Endothelial cell (in vitro differentiated cells): ENCODE data around the gene PDZD4. TPM values are rescaled to one million over a fixed set of nuclear protein-coding genes. Genes with fewer than 3 reads are reported as not detected.

Experiments
- DNase-seq: peaks from one replicate; pipeline ENCODE4 v3.0.0; 2021; ENCODE audit warnings: low spot score
- H3K27ac Mint-ChIP-seq: one replicate; pipeline ENCODE4 v1.8.0; 2021; ENCODE audit warnings: mixed read lengths, inconsistent platforms; ENCODE audit not compliant: unreplicated experiment
- H3K27me3 Mint-ChIP-seq: one replicate; pipeline ENCODE4 v1.8.0; 2021; ENCODE audit warnings: mild to moderate bottlenecking, moderate library complexity, mixed read lengths, inconsistent platforms; ENCODE audit not compliant: unreplicated experiment
- H3K36me3 Mint-ChIP-seq: one replicate; pipeline ENCODE4 v1.8.0; 2021; ENCODE audit warnings: mild to moderate bottlenecking, low read depth, mixed read lengths, inconsistent platforms; ENCODE audit not compliant: unreplicated experiment
- H3K4me1 Mint-ChIP-seq: one replicate; pipeline ENCODE4 v1.8.0; 2021; ENCODE audit warnings: mild to moderate bottlenecking, mixed read lengths, inconsistent platforms; ENCODE audit not compliant: unreplicated experiment
- H3K4me3 Mint-ChIP-seq: one replicate; pipeline ENCODE4 v1.8.0; 2021; ENCODE audit warnings: mild to moderate bottlenecking, mixed read lengths, inconsistent platforms; ENCODE audit not compliant: unreplicated experiment
- H3K9me3 Mint-ChIP-seq: one replicate; pipeline ENCODE4 v1.8.0; 2021; ENCODE audit warnings: mixed read lengths, inconsistent platforms; ENCODE audit not compliant: unreplicated experiment
- CTCF ChIP-seq: fragments of 200-600 bp; sonication (generic); IDR thresholded peaks from one replicate; pipeline ENCODE4 v1.5.0; 2021; ENCODE audit warnings: antibody characterized with exemption; ENCODE audit not compliant: unreplicated experiment
- total RNA-seq: library from RNA; stranded (reverse); fragmentation: NEBNext Ultra II Directional; extraction: Animal tissue kit (Norgen Biotek cat#: 25700); gene quantifications from one replicate; pipeline ENCODE4 v1.2.1, GENCODE V29; 2021; ENCODE audit not compliant: unreplicated experiment

PDZD4 gene
- total RNA-seq, 1 donor from 2014 or later, result 2.6 TPM

DNA sequence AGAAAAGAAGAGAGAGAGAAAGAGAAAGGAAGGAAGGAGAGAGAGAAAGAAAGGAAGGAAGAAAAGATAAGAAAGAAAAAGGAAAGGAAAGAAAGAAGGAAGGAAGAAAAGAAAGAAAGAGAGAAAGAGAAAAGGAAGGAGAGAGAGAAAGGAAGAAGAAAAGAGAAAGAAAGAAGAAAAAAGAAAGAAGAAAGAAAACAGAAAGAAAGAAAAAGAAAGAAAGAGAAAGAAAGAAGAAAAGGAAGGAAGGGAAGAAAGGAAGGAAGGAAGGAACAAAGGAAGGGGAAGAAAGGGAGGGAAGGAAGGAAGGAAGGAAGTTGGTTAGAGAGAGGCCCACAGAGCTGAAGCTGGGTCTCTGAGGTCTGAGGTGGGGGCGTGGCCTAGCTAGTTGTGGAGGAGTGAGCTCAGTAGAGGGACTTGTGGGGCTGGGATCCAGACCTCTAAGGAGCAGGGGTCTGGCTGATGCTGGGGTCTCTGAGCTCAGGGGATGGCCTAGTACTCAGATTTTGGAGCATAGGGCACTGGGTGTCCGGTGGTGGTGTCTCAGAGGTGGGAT, 27.1 kb upstream of the PDZD4 start:
- no peak for TF ChIP-seq CTCF
- Mint-ChIP-seq H3K4me3 (no peak overlapping the region), H3K4me1 (no peaks in the 10 kb centered on the region), H3K27ac (no peak overlapping the region), H3K36me3 (no peaks in the 10 kb centered on the region), H3K9me3 (no peaks in the 10 kb centered on the region), H3K27me3 (peaks cover 5% of the 10 kb centered on the region)
- no peak for DNase-seq

GRCh38 chrX:153854702-153855101, 24.4 kb upstream of the PDZD4 start:
- Mint-ChIP-seq H3K9me3 (no peaks in the 10 kb centered on the region), H3K27me3 (peaks cover 5% of the 10 kb centered on the region)
- DNase-seq, result no peak

GRCh38 chrX:153853902-153854267, 23.5 kb upstream of the PDZD4 start:
- Mint-ChIP-seq H3K27me3 (peaks cover under 1% of the 10 kb centered on the region), H3K27ac (no peak overlapping the region), H3K36me3 (no peaks in the 10 kb centered on the region), H3K4me3 (no peak overlapping the region), H3K9me3 (no peaks in the 10 kb centered on the region), H3K4me1 (no peaks in the 10 kb centered on the region)
- no peak for TF ChIP-seq CTCF
- DNase-seq, result no peak

More at GRCh38 chrX:153854702-153855101, 24.4 kb upstream of the PDZD4 start:
- Mint-ChIP-seq H3K4me3 (no peak overlapping the region), H3K4me1 (no peaks in the 10 kb centered on the region), H3K27ac (no peak overlapping the region), H3K36me3 (no peaks in the 10 kb centered on the region)
- no peak for TF ChIP-seq CTCF

DNA sequence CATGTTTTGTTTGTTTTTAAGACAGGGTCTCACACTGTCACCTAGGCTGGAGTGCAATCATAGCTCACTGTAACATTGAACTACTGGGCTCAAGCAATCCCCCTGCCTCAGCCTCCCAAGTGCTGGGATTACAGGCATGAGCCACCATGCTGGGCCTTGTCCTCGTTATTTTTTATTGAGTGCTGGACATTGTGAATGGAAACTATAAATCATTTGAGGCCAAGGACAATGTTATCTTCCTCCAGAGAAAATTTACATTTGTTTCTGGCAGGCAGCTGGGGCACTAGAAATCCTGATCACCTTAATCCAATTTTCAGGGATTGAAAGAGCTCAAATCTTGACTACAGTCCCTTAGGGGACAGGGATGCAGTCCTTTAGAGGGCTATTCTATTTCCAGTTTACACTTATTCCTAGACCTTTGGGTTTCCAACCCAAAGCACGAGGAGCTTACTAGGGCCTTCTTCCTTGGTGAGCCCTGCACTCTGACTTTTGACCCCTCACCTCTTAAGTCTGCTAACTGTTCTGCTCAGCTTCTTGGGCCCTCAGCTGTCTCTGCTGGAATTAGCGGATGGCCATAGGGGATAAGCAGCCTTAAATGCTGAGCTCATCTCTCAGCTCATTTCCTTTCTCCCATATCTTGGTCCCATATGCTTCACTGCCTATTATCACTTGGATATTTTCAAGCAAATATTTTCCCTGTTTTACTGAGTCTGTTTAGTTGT, 23.0 kb upstream of the PDZD4 start:
- Mint-ChIP-seq H3K4me3 (no peak overlapping the region), H3K27me3 (no peaks in the 10 kb centered on the region), H3K27ac (no peak overlapping the region), H3K36me3 (no peaks in the 10 kb centered on the region), H3K9me3 (no peaks in the 10 kb centered on the region), H3K4me1 (no peaks in the 10 kb centered on the region)
- DNase-seq, result no peak
- no peak for TF ChIP-seq CTCF

DNA sequence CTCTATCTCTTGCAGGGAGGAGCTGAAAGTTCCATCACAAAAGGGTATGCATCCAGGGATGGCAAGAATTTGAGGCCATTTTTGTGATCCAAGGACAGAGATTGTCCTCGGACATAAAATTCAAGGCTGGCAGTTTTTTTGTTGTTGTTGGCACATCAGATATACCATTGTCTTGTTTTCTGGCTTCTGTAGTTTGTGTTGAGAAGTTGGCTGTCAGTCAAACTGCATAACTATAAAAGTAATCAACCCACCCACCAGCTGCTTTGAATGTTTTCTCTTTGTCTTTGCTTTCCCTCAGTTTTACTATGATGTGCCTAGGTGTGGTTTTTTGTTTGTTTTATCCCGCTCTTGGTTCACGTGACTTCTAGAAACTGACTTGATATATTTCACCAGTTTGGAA, 21.6 kb upstream of the PDZD4 start:
- Mint-ChIP-seq H3K27ac (no peak overlapping the region), H3K9me3 (no peaks in the 10 kb centered on the region), H3K4me1 (no peaks in the 10 kb centered on the region), H3K4me3 (no peak overlapping the region), H3K27me3 (no peaks in the 10 kb centered on the region), H3K36me3 (no peaks in the 10 kb centered on the region)
- DNase-seq, result no peak
- no peak for TF ChIP-seq CTCF
